SK-N-SH (cell line): Measurements from ENCODE around the gene LIPJ. TPM values are rescaled to one million over a fixed set of nuclear protein-coding genes. Genes with fewer than 3 reads are reported as not detected.

ENCODE experiments used
- CTCF ChIA-PET: fragments of 300-600, 350-600 bp; formaldehyde crosslinking; extraction: SDS; loops from one replicate; lab custom pipeline; 2021; lab: Yijun Ruan, JAX
- POLR2A ChIA-PET: fragments of 350-600 bp; sonication (Branson Sonifier 250); formaldehyde crosslinking; extraction: SDS; loops from one replicate; lab custom pipeline; 2020; ENCODE audit warnings: antibody characterized with exemption, inconsistent platforms; lab: Yijun Ruan, JAX
- DNase-seq: peaks from one replicate; pipeline ENCODE4 v3.0.0; 2012
- H2AFZ ChIP-seq: fragments of 200-600 bp; sonication (generic); 2 replicates; pipeline ENCODE4 v1.8.1; 2016; ENCODE audit warnings: antibody characterized with exemption, mild to moderate bottlenecking, low read depth
- H3F3A ChIP-seq: fragments of 200-600 bp; sonication (generic); replicated peaks from 2 replicates; pipeline ENCODE3; 2016; ENCODE audit warnings: antibody characterized with exemption, mild to moderate bottlenecking; ENCODE audit not compliant: insufficient read depth
- H3K27ac ChIP-seq, 2 experiments: fragments of 200-500 bp in 1 of 2; fragments of 200-600 bp in 1 of 2; sonication (Bioruptor generic) in 1 of 2; sonication (generic), shearing (Covaris generic) in 1 of 2; 2 replicates each; pipeline versions ENCODE4 v1.5.1 to v1.6.1; 2014 to 2016; ENCODE audit warnings: low read depth in 2 of 2, inconsistent platforms in 1 of 2, low read length in 1 of 2, mild to moderate bottlenecking in 1 of 2, mixed read lengths in 1 of 2
- H3K27me3 ChIP-seq: fragments of 200-600 bp; sonication (generic), shearing (Covaris generic); 2 replicates; pipeline ENCODE4 v1.6.1; 2016; ENCODE audit warnings: mixed run types; ENCODE audit not compliant: insufficient read depth
- H3K36me3 ChIP-seq, 2 experiments: fragments of 200-500 bp in 1 of 2; fragments of 200-600 bp in 1 of 2; sonication (Bioruptor generic) in 1 of 2; sonication (generic) in 1 of 2; replicated peaks in 1 of 2; 2 replicates each; pipeline versions ENCODE3 to v1.5.1; 2014 to 2016; ENCODE audit warnings: low read length in 1 of 2, mild to moderate bottlenecking in 1 of 2; ENCODE audit not compliant: insufficient read depth in 2 of 2, control insufficient read depth in 1 of 2
- H3K4me1 ChIP-seq, 2 experiments: fragments of 200-500 bp in 1 of 2; fragments of 200-600 bp in 1 of 2; sonication (Bioruptor generic) in 1 of 2; sonication (generic), shearing (Covaris generic) in 1 of 2; 2 replicates each; pipeline versions ENCODE4 v1.5.1 to v1.6.1; 2014 to 2016; ENCODE audit warnings: low read depth in 1 of 2, low read length in 1 of 2, mixed run types in 1 of 2; ENCODE audit not compliant: insufficient read depth in 2 of 2, control insufficient read depth in 1 of 2
- H3K4me2 ChIP-seq: fragments of 200-600 bp; sonication (generic), shearing (Covaris generic); 2 replicates; pipeline ENCODE4 v1.6.1; 2017; ENCODE audit warnings: mixed run types
- H3K4me3 ChIP-seq, 2 experiments: fragments of 200-500 bp in 1 of 2; fragments of 200-600 bp in 1 of 2; sonication (Bioruptor generic) in 1 of 2; sonication (generic), shearing (Covaris generic) in 1 of 2; 2 replicates each; pipeline versions ENCODE4 v1.5.1 to v1.8.1; 2014 to 2016; ENCODE audit warnings: low read depth in 2 of 2, inconsistent platforms in 1 of 2, low read length in 1 of 2, mild to moderate bottlenecking in 1 of 2, mixed read lengths in 1 of 2, moderate library complexity in 1 of 2
- H3K79me2 ChIP-seq: fragments of 200-600 bp; sonication (generic); 2 replicates; pipeline ENCODE4 v1.8.1; 2017; ENCODE audit warnings: mild to moderate bottlenecking; ENCODE audit not compliant: insufficient read depth
- H3K9ac ChIP-seq: fragments of 200-600 bp; sonication (generic); 2 replicates; pipeline ENCODE4 v1.6.1; 2017; ENCODE audit warnings: mixed run types
- H3K9me2 ChIP-seq: fragments of 200-600 bp; sonication (generic); 2 replicates; pipeline ENCODE4 v1.6.1; 2017; ENCODE audit warnings: mixed run types
- H3K9me3 ChIP-seq: fragments of 200-600 bp; sonication (generic); 2 replicates; pipeline ENCODE4 v1.6.1; 2017; ENCODE audit warnings: mixed run types, mild to moderate bottlenecking, moderate library complexity
- H4K20me1 ChIP-seq: fragments of 200-600 bp; sonication (generic); 2 replicates; pipeline ENCODE4 v1.6.1; 2017; ENCODE audit warnings: mild to moderate bottlenecking, mixed run types; ENCODE audit not compliant: insufficient read depth
- ELF1 ChIP-seq: IDR thresholded peaks from 2 replicates; pipeline ENCODE4 v1.4.0; 2012
- EP300 ChIP-seq, 2 experiments: IDR thresholded peaks; 2 replicates each; pipeline versions ENCODE4 v1.4.0 to v1.6.1; 2012; ENCODE audit warnings: borderline replicate concordance in 1 of 2, low read depth in 1 of 2, low read length in 1 of 2
- EZH2phosphoT487 ChIP-seq: fragments of 200-600 bp; sonication (generic); IDR thresholded peaks from 2 replicates; pipeline ENCODE4 v1.6.1; 2017; ENCODE audit warnings: low read depth, mixed run types, mild to moderate bottlenecking, antibody characterized with exemption, moderate library complexity, borderline replicate concordance
- FOSL2 ChIP-seq: IDR thresholded peaks from 2 replicates; pipeline ENCODE4 v1.4.0; 2012; ENCODE audit warnings: low read depth, mild to moderate bottlenecking, moderate library complexity, borderline replicate concordance
- FOXM1 ChIP-seq: IDR thresholded peaks from 2 replicates; pipeline ENCODE4 v1.4.0; 2012; ENCODE audit warnings: low read depth, mild to moderate bottlenecking
- GATA2 ChIP-seq: sonication (generic); formaldehyde crosslinking; IDR thresholded peaks from 2 replicates; pipeline ENCODE4 v1.5.0; 2020; ENCODE audit warnings: mild to moderate bottlenecking, missing genetic modification reagents
- IRF3 ChIP-seq: fragments of 150-350 bp; IDR thresholded peaks from 2 replicates; pipeline ENCODE4 v1.6.1; 2016; ENCODE audit warnings: mild to moderate bottlenecking, low read depth, low read length
- MEF2A ChIP-seq: IDR thresholded peaks from 2 replicates; pipeline ENCODE4 v1.4.0; 2012; ENCODE audit warnings: low read depth, borderline replicate concordance
- POLR2AphosphoS5 ChIP-seq: IDR thresholded peaks from 2 replicates; pipeline ENCODE4 v1.6.1; 2012; ENCODE audit warnings: low read depth, low read length
- REST ChIP-seq: IDR thresholded peaks from 2 replicates; pipeline ENCODE4 v1.6.1; 2012; ENCODE audit warnings: mild to moderate bottlenecking, low read depth, low read length, moderate library complexity
- RXRA ChIP-seq: IDR thresholded peaks from 2 replicates; pipeline ENCODE4 v1.4.0; 2012; ENCODE audit warnings: low read depth, mild to moderate bottlenecking, borderline replicate concordance
- SIN3A ChIP-seq: IDR thresholded peaks from 2 replicates; pipeline ENCODE4 v1.6.1; 2012; ENCODE audit warnings: low read depth, mild to moderate bottlenecking, low read length, moderate library complexity, borderline replicate concordance
- TAF1 ChIP-seq: IDR thresholded peaks from 2 replicates; pipeline ENCODE4 v1.6.1; 2012; ENCODE audit warnings: low read depth, mild to moderate bottlenecking, low read length, moderate library complexity, borderline replicate concordance
- TCF12 ChIP-seq: IDR thresholded peaks from 2 replicates; pipeline ENCODE4 v1.4.0; 2012
- WGBS: methylation state at CpG from one replicate; pipeline ENCODE4 v1.1.6; 2017; ENCODE audit warnings: low lambda C conversion rate; 5-methylcytosine and 5-hydroxymethylcytosine counted together
- polyA plus RNA-seq, 3 experiments: library from polyadenylated mRNA; depleted of rRNA; stranded (reverse); fragments of >200 nt; gene quantifications; 2 replicates each; pipeline ENCODE4 v1.2.3, GENCODE V29; 2012
- TF ChIP-seq, protein P1 (sequence below): IDR thresholded peaks from 2 replicates; pipeline ENCODE4 v1.4.0; 2012; ENCODE audit warnings: low read depth, borderline replicate concordance

Gene LIPJ
- polyA plus RNA-seq, 1 of the 3 experiments (the other 2 are of a cell fraction), result not detected

DNA sequence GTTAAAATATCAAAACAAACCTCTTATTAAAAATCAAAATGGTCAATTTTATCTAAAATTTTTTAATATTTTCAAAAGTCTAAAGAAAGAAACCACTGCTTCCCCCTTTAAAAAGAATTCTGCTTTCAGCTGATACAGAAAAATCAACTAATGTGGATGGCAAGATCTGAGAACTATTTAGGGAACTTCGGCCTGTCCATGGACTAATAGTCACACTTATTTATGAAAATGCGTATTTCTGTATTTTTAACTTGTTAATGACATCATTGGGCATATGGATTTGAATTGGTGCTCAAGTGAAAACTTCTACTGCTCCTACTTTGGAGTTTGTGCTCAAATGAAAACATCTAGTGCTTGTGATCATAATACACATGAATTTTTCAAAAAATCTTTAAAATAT, 35.3 kb upstream of the LIPJ start:
- no peak overlapping the region for H2AFZ ChIP-seq

More for the DNA sequence above, 35.3 kb upstream of the LIPJ start:
- Histone ChIP-seq H3K79me2 (no peaks in the 10 kb centered on the region), H3K4me2 (no peak overlapping the region), H3K9ac (no peak overlapping the region), H3K27me3 (no peaks in the 10 kb centered on the region), H3K27ac (no peak overlapping the region), H3K9me3 (no peaks in the 10 kb centered on the region), H3K36me3 (no peaks in the 10 kb centered on the region), H3F3A (no peaks in the 10 kb centered on the region), H3K4me1 (peaks cover 0 to 8% of the 10 kb centered on the region in 2 experiments; a peak in 1 of 4 replicates), H3K4me3 (no peak overlapping the region)
- WGBS, result 92% methylated on average over 2 of the region's 2 CpGs
- DNase-seq, result no peak
- POLR2A ChIA-PET, result interaction anchor here (1.0 kb wide), 1 partner anchor 308 kb away, joined by 3 read pairs; no protein-coding TSS in a partner anchor
- TF ChIP-seq ELF1 (no peak), TAF1 (no peak), EZH2phosphoT487 (no peak), EP300 (IDR thresholded peaks at IDR 0.05; ENCODE audit: borderline replicate concordance in 1 of 2, low read depth in 1 of 2, low read length in 1 of 2) (no peak), TCF12 (no peak), IRF3 (no peak), FOXM1 (no peak), MEF2A (no peak), GATA2 (no peak), POLR2AphosphoS5 (no peak), FOSL2 (no peak), RXRA (no peak), SIN3A (no peak), REST (no peak)
- TF ChIP-seq, protein P1, sequence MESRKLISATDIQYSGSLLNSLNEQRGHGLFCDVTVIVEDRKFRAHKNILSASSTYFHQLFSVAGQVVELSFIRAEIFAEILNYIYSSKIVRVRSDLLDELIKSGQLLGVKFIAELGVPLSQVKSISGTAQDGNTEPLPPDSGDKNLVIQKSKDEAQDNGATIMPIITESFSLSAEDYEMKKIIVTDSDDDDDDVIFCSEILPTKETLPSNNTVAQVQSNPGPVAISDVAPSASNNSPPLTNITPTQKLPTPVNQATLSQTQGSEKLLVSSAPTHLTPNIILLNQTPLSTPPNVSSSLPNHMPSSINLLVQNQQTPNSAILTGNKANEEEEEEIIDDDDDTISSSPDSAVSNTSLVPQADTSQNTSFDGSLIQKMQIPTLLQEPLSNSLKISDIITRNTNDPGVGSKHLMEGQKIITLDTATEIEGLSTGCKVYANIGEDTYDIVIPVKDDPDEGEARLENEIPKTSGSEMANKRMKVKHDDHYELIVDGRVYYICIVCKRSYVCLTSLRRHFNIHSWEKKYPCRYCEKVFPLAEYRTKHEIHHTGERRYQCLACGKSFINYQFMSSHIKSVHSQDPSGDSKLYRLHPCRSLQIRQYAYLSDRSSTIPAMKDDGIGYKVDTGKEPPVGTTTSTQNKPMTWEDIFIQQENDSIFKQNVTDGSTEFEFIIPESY, result no peak
- TF ChIP-seq, all 33 proteins: peak for 0
- Histone ChIP-seq H3K9me2 (no peaks in the 10 kb centered on the region), H4K20me1 (no peaks in the 10 kb centered on the region)
- CTCF ChIA-PET, result interaction anchor here (0.8 to 5.2 kb wide), 3 partner anchors 13 to 701 kb away, joined by 3 to 57 read pairs (median 55); no protein-coding TSS in a partner anchor
